DMS 273 (cell line): ENCODE data around the gene TRIM3.
A peak's percentile ranks its signal among the peaks of the same experiment; 100 is the strongest.
"Not testable (repeated sequence)": the region's sequence is repeated elsewhere in the genome, so short reads cannot be mapped to it uniquely, and the experiment has no call there.

Experiments used
- DNase-seq: peaks from one replicate; lab custom pipeline; 2025; ENCODE audit not compliant: unreplicated experiment; lab: John Stamatoyannopoulos, UW

The TRIM3 gene

DNA sequence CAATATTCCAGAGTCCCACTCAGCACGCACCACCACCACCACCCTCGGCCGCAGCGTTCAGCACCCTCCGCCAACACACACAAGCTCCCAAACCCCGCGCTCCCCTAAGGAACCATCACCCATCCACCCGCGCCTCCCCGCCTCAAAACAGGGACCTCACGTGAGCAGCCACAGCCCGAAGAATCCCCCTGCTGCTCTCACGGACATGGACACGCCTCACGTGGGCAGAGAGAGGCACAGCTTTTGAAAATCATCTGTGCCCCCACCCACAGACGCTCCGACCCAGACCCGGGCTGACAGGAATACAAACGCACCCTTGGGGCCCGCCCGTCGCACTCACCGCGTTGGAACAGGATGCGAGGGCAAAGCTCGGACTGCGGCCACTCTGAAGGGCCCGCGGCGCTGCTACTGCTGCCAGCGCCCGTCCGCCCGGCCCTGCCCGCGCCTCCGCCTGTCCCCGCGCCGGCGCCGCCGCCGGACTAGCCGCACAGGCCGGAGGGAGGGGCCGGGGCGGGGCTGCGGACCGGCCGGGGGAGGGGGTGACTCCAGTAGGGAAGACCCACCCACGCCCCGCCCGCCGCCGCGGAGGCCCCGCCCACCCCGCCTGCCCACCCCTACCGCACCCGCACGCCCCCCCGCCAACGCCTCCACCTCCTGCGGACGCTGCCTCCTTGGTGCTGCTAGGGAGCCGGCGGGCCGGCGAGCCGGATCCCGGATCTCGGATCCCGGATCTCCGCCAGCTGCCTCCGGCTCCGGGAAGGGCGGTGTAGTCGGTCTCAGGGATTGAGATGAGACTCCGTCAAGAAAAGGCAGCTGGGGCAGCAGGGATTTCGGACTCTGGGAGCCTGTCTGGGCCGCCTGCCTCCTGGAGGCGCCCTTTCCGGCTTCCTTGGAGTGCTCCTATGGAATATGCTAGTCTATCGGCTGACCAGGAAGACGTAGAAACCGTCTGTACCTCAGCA, at the start of gene TRIM3:
TRIM3 (minus strand) TSS at position 491 of the 962 bp plus-strand sequence. CDS start 8,246 bp downstream, outside the sequence.
- peak; percentile 88 for DNase-seq

GRCh38 chr11:6523253-6523652, 49.5 kb upstream of the TRIM3 start:
- no peak for DNase-seq

DNA sequence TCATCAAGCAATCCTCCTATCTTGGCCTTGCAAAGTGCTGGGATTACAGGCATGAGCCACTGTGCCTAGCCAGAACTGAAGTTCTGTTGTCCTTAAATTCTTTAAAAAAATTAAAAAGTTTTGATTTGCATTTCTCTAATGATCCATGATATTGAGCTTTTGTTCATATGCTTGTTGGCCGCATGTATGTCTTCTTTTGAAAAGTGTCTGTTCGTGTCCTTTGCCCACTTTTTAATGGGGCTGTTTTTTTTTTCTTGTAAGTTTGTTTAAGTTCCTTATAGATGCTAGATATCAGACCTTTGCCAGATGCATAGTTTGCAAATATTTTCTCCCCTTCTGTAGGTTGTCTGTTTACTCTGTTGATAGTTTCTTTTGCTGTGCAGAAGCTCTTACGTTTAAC, 48.2 kb upstream of the TRIM3 start:
- not testable (repeated sequence) for DNase-seq

GRCh38 chr11:6520265-6520664, 46.5 kb upstream of the TRIM3 start:
- no peak for DNase-seq

DNA sequence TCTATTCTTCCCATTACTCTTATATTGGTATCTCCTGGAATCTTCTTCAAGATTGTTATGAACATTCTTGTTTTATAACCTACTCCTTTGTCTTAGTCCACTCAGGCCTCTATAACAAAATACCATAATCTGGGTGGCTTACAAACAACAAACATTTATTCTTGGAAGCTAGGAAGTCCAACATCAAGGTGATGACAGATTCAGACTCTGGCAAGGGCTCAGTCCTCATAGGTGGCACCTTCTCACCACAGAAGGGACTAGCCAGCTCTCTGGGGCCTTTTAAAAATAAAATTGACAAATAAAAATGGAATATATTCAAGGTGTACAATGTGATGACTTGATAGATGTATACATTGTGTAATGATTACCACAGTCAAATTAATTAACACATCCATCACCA, 43.1 kb upstream of the TRIM3 start:
- DNase-seq: no peak

DNA sequence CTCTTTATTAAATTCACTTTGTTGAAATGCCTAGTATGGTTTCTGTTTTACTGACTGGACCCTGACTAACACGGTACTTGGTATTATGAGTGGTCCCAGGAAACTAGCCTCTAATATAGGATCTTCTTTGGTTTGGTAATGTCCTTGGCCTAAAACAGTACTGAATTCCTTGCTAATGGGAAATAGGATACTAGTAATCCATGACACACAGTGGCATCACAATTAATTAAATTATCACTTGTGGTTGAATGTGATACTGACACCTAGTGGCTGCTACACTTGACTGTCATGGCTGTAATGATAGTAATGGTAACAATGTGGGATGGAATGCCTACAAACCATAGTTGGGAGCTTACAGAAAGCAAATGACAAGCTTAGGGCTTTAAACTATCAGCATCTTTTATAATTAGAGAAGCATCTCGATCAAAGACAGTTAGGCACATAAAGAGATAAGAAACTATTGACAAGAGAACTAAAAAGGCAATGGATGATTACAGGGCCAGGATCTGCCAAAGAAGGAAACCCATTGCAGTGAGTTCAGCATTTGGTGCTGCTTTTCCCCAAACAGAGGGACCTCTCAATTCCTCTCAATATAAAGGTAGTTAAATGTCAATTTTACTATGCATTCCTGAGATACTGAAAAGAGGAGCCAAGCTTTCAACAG, 32.0 kb upstream of the TRIM3 start:
- DNase-seq: peak; percentile 49

DNA sequence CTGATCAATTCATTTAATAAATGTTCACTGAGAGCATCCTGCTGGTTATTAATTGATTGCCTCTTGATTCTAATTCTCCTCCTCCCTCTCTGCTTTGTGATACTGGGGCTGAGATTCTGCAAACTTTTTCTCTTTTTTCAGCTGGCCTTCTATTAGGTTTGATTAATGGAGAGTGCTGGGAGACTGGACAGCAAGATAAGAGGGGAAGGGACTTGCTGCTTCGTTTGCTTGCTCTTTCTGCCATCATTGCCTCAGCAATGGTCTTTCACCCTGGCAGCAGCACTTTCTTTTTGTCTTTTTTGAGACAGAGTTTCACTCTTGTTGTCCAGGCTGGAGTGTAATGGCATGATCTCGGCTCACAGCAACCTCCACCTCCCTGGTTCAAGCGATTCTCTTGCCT, 30.4 kb upstream of the TRIM3 start:
- no peak for DNase-seq

DNA sequence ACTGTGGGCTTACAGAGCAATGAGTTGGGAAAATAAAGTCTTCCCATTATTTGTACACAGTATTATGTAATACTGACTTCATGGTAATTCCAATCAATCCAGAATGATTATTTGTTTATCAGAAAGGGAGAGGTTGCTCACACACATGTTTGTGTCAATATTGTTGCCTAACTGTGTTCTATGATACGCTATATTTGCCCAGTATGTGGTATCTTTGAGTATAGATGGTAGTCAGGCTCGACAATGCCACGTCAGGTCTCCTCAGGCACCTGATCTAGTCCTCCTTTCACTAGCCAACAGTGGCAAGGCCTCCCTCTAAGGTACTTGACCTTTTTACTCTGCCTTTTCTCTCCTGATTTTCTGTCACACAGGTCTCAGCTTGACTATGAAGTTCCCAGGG, 28.6 kb upstream of the TRIM3 start:
- DNase-seq: no peak

GRCh38 chr11:6498544-6498943, 24.8 kb upstream of the TRIM3 start:
- no peak for DNase-seq

DNA sequence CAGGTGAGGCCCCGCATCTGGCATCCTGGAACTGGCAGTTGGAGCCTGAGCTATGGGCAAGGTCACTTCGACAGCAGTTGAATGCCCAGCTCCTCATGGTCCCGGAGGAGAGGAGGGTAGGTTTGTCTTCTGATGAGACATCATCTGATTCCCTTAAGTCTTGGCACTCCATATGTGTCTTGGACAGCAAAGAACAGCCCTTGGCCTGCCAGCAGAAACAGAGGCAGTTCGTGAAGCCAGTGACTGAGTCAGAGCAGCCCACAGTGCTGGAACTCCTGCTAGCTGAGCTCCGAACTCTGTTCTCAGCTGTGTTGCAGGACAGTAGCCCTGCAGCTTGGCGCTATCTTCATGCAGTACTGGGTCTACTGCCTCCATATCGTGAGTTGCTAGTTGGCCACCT, 24.4 kb upstream of the TRIM3 start:
- no peak for DNase-seq

DNA sequence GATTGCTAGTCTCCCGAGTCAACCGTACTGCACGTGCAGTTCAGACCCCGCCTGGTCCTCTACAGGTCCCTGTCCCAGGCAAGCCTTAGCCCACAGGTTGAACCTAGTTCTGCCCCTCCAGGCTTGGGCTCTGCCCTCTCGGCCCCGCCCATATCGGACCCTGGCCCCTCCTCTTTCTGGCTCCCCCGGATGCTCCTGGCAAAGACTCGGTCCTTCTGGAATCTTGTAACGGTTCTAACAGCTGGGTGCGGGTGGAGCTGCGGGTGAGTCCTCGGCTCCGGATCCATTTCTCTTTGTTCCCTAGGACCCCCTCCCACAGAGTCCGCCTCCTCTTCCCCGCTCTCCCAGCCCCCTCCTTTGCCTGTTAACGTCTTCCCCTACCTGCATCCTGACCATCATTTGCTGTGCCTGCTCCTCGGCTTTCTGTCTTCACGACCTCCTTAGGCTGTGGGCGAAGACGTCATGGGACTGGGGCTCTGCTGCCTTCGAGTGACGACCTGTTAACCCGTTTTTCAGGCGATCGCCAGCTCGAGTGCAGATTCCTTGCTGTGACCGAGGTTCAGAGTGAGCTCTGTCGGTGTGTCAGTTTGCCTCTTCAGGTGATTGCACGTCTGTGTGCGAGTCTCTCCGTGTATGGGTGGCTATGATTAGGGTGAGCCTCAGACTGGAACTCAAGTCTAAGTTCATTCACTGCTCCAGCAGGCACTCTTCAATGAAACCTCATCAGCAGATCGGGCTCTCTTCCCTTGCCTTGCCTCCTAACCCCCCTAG, 23.5 kb upstream of the TRIM3 start, which contains the start of gene DNHD1:
DNHD1 (plus strand) TSS at position 212 of the 771 bp plus-strand sequence. CDS start 936 bp downstream, outside the sequence.
- no peak for DNase-seq

DNA sequence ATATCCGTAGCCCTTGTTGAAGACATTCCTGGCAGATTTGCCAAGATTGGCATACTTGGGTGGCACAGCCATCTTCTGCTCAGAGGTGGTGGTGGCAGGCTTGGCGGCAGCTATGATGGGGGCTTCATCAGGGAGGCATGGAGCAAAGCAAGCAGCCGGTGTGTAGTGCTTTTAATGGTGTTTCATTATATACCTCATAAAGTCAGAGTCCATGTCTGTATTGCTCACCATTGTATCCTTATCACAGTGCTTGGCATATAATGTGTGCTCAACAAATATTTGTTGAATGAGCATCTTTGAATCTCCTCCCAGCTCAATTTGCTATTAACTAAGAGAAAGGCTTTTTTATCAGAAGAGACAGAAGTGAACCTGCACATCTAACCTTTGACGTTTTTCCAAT, 15.6 kb upstream of the TRIM3 start:
- no peak for DNase-seq

- no peak for DNase-seq
Measured at GRCh38 chr11:6488821-6489220, 15.1 kb upstream of the TRIM3 start.

GRCh38 chr11:6488342-6488741, 14.6 kb upstream of the TRIM3 start:
- no peak for DNase-seq

DNA sequence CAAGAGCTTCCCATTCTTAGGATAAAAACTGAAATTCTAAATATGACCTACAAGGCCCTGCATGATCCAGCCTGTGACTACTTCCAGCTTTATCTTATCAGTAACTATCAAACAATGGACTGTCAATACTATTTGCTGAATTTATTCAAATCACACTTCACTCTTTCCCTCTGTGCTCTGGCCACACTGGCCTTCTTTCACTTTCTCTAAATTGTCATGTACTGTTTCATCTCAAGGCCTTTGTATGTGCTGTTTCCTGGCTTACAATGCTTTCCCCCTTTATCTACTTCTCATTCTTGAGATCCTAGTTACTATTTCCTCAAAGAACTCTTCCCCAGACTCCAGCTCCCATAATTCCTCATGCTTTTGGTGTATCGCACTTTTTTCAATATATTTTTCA, 13.2 kb upstream of the TRIM3 start:
- no peak for DNase-seq

DNA sequence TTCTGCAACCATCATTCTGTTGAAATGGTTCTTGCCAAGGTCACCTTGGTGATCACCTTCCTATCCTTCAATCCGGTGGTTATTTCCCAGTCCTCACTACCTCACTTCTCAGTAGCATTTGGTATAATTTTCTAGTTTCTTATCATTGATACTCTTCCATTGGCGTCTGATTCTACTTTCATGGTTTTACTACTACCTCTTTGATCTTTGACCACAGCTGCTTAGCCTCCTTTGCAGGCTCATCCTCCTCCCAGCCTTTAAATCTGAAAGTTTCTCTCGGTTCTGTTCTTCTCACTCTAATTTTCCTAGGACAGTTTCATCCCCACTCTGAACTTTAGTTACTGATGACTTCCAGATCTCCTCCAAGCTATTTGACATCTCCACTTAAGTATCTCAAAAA, 12.5 kb upstream of the TRIM3 start:
- no peak for DNase-seq

- DNase-seq: no peak
Measured at GRCh38 chr11:6485661-6486060, 11.9 kb upstream of the TRIM3 start.

GRCh38 chr11:6483015-6483414, 9.3 kb upstream of the TRIM3 start:
- no peak for DNase-seq

DNA sequence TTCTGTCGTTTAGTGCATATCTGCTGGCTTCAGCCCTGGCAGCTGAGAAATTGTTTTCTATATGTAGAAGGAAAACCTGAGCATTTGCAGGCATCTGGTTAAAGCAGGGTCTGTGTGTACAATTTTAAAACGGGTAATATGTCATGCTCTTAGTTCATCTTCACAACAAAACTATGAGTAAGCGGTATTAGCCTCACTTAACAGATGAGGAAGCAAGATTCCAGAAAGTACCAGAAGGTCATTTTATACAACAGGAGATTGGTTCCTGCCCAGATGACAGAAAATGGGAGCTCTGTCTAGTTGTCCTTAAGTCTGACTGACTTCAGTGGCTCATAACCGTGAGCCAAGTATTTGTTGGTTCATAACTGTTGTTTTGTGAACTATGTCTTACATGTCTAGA, 8.7 kb upstream of the TRIM3 start:
- DNase-seq: no peak

DNA sequence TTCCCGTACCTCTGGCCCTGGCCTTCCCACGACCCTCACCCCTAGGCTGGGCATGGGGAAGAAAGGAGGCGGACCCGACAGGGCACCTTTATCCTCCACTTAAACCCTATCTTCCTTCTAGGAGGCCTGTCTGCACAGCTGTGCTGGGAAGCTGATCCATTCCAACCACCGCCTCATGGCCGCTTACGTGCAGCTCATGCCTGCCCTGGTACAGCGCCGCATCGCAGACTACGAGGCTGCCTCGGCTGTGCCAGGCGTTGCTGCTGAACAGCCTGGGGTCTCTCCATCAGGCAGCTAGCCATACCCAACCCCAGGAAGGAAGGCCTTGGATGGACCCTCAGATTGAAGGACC, 8.2 kb upstream of the TRIM3 start:
- DNase-seq: peak; percentile 42
